Hematopoietic multipotent progenitor cell treated with erythropoietin and hydrocortisone succinate and interleukin-3 and kit ligand, for 15 days (in vitro differentiated cells): ENCODE results near the gene SLC18A2.
"Not testable (repeated sequence)": the region's sequence is repeated elsewhere in the genome, so short reads cannot be mapped to it uniquely, and the experiment has no call there.

Experiments used
- DNase-seq: peaks from one replicate; pipeline ENCODE4 v3.0.0-alpha.2; 2015; ENCODE audit warnings: low spot score

Gene SLC18A2

DNA sequence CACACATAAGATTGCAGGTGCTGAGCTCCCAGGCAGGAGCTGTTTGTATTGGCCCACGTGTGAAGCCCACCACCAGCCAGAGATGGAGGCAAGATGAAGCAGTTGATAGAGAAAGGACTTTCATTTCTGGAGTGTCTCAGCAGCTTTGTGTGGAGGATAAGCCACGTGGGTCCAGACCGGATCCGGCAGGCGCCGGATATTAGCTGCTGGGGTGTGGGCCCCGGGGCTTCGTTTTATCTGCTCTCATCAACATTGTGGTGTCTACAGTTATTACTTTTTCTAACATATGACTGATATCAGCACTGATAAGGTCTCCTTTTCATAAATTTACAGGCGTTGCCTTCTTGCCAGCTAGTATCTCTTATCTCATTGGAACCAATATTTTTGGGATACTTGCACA, 25.5 kb downstream of the SLC18A2 start:
- no peak for DNase-seq

DNA sequence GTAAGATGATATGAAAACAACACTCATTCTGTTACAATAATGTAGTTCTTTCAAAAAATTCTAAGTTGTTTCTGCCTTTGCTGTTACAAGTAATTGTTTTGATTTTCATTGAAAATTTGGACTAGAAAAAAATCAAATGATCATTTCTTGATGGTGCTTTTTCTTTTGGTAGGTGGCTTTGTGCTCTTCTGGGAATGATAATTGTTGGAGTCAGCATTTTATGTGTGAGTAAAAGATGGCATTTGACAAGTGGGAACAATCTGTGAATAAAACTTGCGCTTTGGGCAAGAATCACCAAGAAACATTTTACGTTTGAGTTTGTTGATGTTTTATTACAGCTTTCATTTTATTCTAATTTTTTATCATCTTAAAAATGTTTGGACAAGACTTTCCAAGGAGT, 25.9 kb downstream of the SLC18A2 start:
- no peak for DNase-seq

DNA sequence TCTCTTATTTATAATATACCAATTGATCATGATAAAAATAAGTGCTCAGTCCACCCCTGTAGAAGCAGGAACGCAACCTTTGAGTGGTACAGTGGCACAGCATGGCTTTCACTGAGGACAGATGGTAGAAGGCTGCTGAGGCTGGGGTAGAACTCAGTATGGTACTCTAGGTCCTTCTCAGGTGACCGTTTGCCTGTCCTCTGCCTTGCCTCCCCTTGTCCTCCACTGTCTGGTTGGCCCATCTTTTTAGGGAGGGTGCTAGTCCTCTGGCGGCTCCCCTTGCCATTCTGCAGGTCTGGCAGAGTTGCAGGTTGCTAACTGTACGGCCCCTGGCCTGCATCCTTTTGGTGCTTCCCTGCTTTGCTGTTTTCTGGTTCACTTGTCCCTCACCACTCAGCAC, 27.3 kb downstream of the SLC18A2 start:
- DNase-seq = no peak

DNA sequence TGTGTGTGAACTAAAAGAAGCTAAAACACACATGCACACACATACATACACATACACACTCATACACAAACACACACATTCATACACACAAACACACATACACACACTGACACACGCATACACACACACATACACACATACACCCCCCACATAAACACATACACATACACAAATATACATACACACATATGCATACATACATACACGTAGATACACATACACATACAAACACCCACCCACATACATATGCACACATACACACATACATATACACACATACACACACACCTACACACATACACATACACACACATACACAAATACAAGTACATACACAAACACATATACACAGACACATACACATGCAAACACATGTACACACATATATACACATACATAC, 28.0 kb downstream of the SLC18A2 start:
- no peak for DNase-seq

DNA sequence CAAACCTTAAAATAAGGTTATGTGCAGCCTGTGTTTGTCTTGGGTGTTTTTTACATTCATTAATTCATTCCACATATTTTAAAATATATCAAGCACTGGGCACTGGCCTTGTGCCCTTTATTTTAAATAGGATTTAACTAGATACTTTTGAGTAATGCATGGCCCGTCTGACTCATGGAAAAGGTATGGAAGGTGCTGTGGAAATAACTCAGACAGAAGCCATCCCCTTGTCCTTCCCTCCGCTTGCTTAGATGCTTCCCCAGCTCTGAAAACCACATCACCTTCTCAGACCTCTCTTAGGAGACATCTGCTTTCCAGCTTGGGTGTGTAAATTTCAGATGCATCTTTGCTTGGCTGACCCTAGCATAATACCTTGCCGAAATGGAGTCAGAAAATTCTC, 30.5 kb downstream of the SLC18A2 start:
- no peak for DNase-seq

DNA sequence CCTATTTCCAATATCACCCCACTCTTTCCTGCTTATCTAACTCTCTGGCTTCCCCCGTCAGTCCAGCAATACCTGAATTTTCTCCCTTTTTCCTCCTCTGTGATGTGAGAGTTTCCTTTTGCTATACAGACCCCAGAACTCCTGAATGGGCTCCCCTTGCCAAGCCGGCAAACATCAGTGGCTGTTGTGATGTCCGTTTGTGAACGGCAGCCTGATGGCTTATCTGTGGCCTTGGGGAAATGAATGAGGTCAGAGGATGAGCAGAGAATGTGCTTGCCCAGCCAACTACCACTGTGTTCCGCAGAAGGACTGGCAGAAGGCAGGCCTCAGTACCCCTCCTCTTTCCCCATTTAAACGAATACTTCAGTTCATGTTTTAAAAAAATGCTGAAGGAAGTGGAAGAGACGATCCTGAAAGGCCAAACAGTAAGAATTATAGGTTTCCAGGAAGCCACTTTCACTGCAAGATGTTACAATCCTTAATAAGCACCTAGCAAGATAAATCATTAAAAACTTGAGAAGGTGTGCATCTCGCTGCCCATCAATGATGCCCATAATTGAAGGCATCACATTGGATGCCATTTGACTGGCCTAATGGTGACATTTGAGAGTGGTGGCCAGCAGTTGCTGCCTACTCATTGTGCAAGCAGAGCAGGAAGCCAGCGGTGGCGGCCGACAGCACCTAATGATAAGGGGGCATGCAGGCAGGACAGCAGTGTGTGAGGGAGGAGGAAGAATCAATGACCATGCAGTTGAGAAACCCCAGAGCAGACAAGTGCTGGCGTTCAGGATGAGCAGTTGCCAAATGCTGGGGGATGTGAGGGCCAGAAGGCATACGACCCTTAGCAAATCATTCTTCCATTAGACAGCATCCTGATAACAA, 31.5 kb downstream of the SLC18A2 start:
- DNase-seq = no peak

DNA sequence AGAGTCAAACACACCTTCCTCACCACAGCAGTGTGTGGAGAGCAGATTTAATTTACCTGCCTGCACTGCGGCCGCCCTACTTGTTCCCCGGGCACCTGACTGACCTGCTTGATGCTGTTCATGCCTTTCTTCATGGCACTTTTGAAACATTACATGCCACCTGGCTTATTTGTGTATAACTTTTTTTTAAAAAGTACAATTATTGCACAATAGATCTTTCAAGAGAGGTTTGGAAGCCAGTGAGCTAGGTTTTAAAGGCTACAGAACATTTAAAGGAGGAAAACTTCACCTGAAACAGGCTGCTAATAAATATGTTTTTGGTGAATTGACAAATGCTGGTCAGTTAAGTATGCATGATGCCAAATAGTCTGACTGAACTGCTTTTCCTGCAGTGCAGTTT, 33.1 kb downstream of the SLC18A2 start:
- no peak for DNase-seq

DNA sequence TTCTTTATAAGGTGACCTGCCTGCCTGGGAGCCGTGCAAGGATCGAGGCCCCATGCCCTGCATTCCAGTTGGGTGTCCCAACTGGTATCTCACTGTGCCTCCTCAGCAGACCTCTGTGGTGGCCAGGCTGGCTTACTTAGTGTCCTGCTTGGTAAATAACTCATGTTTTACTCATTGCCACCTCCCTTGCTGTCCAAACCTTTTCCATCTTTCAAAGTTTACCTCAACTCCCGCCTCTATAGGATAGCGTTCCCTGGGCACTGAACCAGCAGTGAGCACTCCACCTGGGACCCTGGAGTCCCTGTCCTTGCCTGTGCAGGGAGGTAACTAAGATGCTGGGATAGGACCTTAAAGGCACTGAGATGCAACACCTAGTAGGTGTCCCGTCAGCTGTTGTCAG, 33.6 kb downstream of the SLC18A2 start:
- DNase-seq = no peak

DNA sequence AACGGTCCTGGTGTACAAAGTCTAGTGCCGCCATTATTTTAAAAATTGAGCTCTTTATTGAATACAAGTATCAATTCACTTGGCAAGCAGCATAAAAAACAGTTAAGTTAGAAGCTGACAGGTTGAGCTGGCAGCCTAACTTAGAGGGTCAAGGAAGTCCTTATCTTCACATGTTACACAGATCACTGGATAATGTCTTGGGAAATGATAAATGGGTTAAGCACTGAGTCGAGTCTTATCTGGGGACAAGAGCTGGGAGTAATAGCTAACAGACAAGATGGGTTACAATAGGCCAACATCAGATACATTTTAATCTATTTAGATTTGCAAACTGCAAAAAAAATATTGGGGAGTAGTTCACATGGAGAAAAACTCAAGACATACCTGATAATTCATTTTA, 34.2 kb downstream of the SLC18A2 start:
- DNase-seq = no peak

DNA sequence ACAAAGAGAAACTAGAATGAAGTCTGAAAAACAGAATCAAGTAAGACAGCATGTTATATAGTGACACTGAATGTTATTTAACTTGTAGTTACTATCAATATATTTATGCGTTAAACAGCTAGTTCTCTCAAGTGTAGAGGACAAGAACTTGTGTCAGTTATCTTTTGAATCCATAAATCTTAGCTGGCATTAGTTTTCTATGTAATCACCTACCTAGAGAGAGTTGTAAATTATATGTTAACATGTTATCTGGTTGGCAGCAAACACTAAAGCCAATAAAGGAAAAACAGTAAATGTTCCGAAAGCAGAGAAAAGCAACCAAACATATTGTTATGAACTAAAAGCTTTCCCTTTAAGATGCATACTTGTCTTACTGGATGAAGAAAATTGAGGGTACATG, 36.8 kb downstream of the SLC18A2 start:
- no peak for DNase-seq

DNA sequence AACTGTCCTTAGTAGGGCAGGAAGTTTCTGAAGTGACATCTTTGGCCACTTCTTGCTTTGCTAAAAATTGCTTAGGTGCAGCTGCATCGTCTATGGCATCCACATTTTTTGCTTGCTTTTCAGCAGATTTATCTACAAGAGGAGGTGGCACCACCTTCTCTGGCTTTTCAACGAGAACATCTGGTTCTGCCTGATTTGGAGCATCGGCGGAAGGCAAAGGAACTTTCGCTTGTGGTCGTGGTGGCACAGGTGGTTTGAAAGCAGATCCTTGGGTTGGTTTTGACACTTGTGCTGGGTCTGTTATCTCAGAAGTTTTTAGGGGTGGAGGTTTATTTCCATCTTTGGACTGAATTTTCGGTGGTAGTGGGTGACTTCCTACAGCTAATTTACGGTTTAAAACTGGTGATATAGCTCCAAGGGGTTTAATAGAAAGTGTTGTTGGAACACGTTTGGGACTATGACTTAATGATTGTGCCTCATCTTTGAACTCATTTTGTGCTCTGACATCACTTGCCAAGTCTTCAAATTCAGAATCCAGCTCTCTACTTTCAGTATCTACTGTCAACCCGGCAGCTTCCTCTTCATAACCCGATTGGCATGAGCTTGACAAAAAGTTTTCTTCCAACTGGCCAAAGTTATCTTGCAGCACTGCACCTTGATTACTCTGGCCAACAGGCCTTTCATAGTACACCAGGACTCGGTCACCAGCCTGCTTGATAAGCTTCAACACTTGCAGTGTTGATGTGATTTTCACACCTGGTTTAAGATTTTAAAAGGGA, 44.0 kb downstream of the SLC18A2 start:
- DNase-seq = no peak

DNA sequence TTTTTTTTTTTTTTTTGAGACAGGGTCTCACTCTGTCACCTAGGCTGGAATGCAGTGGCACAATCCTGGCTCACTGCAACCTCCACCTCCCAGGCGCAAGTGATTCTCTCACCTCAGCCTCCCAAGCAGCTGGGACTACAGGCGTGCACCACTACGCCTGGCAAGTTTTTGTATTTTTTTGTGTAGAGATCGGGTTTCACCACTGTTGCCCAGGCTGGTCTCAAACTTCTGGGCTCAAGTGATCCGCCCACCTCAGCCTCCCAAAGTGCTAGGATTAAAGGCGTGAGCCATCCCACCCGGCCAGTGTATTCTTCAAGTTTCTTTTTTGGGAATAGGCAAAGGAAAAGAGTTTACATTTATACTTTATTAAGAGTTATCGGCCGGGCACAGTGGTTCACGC, 50.0 kb downstream of the SLC18A2 start:
- DNase-seq = not testable (repeated sequence)

DNA sequence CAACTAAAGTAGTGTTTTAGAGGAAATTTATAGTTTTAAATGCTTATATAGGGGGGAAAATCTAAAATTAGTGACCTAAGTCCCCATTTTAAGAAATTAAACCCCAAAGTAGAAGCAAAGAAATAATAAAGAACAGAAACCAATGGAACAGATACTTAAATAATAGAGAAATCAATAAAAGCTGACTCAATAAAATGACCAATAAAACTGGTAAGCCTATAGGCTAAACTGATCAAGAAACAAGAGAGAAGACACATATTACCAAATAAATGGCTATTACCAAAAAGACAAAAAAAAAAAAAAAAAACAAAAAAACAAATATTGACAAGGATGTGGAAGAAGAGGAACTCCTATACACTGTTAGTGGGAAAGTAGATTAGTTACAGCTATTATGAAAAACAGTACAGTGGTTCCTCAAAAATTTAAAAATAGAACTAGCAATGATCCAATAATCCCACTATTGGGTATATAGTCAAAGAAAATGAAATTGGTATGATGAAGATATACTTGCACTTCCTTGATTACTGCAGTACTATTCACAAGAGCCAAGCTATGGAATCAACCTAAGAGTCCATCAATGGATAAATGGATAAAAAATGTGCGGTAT, 53.2 kb downstream of the SLC18A2 start:
- DNase-seq = no peak

DNA sequence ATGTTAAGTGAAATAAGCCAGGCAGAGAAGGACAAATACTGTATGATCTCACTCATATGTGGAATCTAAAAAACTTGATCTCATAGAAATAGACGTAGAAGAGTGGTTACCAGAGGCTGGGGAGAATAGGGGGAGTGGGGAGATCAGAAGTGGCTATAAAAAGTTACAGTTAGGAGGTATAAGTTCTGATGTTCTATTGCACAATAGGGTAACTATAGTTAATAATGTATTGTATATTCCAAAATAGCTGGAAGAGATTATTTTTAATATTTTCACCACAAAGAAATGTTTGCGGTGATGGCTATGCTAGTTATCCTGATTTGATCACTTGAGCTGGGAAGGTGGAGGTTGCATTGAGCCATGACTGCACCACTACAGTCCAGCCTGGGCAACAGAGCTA, 53.8 kb downstream of the SLC18A2 start:
- DNase-seq = no peak

DNA sequence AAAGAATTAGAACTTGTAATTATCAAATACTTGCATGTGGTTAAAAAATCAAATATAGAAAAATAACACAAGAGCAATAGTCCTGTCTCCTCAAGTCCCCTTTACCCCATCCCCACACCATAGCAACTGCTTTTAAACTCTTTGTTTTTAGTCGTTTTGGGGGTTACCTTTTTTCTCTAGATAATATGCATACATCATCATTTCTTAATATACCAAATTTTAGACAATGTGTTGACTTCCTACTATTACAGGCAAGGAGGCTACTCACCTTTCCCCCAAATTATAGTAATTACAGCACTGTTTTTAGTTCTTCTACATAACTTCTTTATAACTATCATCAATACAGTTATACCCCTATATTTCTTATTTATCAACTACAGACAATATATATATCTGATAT, 57.3 kb downstream of the SLC18A2 start:
- no peak for DNase-seq

DNA sequence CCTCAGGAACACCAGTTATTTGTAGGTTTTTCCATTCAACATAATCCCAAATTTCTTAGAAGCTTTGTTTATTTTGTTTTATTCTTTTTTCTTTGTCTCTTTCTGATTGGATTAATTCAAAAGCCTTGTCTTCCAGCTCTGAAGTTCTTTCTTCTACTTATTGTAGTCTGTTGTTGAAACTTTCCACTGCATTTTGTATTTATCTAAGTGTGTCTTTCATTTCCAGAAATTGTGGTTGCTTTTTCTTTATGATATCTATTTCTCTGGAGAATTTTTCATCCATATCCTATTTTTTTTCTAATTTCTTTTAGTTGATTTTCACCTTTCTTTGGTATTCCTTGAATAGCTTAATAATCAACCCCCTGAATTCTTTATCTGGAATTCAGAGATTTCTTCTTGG, 58.5 kb downstream of the SLC18A2 start:
- no peak for DNase-seq

DNA sequence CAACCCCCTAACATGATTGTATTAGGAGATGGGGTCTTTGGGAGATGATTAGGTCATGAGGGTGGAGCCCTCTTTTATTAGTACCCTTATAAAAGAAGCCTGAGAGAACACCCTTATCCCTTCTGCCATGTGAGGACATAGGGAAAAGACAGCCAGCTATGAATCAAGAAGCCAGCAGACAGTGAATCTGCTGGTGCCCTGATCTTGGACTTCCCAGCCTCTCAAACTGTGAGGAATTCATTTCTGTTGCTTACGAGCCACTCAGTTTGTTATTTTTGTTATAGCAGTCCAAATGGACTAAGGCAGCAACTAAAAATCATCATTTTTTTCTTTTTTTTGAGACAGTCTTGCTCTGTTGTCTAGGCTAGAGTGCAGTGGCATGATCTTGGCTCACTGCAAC, 59.8 kb downstream of the SLC18A2 start:
- no peak for DNase-seq

DNA sequence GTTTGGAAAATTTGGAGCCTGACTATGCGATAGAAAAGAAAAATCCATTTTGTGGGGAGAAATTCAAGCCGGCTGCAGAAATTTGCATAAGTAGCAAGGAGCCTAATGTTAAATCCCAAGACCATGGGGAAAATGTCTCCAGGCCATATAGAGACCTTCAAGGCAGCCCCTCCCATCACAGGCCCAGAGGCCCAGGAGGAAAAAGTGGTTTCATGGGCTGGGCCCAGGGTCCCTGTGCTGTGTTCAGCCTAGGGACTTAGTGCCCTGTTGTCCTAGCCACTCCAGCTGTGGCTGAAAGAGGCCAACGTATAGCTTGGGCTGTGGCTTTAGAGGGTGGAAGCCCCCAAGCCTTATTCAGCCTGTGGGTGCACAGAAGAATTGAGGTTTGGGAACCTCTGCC, 62.5 kb downstream of the SLC18A2 start:
- not testable (repeated sequence) for DNase-seq

DNA sequence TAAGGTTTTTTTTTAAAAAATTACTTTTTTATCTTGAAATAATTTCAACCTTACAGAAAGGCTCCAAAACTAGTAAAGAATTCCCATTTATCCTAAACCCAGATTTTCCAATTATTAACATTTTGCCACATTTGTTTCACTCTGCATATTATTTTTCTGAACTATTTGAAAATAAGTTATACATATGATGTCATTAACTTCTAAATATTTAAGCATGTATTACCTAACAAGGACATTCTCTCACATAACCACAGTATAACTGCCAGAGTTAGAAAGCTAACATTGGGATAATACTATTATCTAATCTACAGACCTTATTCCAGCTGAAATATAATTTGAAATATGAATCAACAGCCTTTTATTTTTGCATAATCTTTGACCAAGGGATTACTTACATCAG, 65.8 kb downstream of the SLC18A2 start:
- no peak for DNase-seq

DNA sequence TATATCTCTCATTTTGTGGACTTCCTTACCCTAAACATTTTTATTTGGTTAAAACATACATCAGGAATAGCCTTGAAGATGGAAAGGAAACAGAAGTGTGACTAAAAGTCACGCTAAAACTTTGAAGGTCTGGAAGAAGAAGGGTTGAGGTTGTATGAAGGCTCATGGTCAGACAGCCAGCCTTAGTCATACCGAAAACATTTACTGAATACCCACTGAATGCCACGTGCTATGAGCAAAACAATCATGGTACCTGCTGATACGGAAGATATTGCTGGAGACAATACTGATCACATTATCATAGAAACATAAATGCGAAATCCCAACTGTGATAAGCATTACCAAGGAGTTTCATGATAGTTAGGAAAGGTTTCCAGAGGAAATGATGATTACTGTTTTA, 70.3 kb downstream of the SLC18A2 start:
- DNase-seq = no peak

DNA sequence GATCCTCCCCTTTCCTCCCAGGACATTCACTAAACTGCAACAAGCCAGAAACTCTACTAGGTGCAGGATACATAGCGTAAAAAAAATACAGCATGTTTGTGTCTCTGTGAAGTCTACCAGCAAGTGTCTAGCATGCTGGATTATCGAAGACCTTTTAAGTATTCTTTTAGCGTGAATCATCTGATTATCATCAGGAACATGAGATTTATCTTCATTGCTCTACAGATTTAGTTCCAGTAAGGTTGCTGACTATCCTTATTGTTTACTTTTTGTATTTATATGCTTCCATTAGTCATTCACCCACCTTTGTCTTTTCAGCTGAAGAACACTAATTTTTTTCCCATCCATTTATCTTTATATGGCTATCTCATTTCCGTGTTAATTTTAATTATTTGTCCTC, 71.5 kb downstream of the SLC18A2 start:
- no peak for DNase-seq

DNA sequence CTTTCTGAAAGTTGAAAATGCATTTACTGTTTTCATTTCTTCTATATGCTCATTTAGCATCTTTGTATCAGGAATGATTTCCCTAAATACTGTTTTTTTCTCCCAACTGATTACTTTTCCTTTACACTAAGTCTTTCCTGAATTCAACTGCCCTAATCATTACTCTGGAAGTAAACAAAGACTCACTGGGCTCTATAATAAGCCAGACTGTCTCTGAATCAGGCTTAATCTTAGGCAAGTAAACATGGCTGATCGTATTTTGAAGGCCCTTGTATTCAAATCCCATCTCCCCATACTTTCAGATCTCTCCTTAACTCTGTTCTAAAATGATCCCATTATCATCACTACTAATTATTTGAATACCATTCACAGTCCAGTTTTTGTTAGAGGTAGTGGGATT, 72.7 kb downstream of the SLC18A2 start:
- DNase-seq = no peak

DNA sequence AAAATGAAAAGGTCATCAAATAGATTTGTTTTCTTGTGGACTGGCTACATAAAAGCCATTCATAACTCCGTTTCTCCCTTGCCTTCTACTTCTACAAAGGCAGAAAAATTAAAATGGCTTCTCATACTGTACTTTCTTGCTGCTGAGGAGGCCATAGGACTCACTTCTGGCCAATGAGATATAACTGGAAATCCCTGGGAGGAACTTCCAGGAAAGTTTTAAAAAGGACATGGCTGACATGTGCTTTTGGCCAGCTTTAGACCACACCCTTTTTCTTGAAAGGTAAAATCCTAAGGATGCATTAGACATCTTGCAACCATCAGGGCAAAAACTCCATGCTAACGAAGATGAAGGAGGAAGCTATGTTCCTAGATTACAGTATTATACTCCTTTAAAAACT, 75.8 kb downstream of the SLC18A2 start:
- no peak for DNase-seq
